ENCODE data around the gene GOLGA7B. TPM values are rescaled to one million over a fixed set of nuclear protein-coding genes. Genes with fewer than 3 reads are reported as not detected.
"Not testable (repeated sequence)": the region's sequence is repeated elsewhere in the genome, so short reads cannot be mapped to it uniquely, and the experiment has no call there.

GOLGA7B gene
- total RNA-seq, 1 donor from 2014 or later: 2.7 TPM

- Histone ChIP-seq H3K27me3 (ENCODE audit: control insufficient read depth, insufficient read depth, low read length) (peaks cover 3% of the 10 kb centered on the region), H3K4me3 (ENCODE audit: low read depth, low read length) (no peak overlapping the region), H3K36me3 (ENCODE audit: control insufficient read depth, insufficient read depth, low read length) (no peaks in the 10 kb centered on the region)
- TF ChIP-seq CTCF (IDR thresholded peaks at IDR 0.05; ENCODE audit: insufficient read depth, low read length, poor library complexity, severe bottlenecking): no peak
- DNase-seq (ENCODE audit: low read depth): no peak
Observed at GRCh38 chr10:97831259-97831658, 18.4 kb upstream of the GOLGA7B start.

- Histone ChIP-seq H3K36me3 (ENCODE audit: control insufficient read depth, insufficient read depth, low read length) (no peaks in the 10 kb centered on the region), H3K27me3 (ENCODE audit: control insufficient read depth, insufficient read depth, low read length) (peaks cover 3% of the 10 kb centered on the region), H3K4me3 (ENCODE audit: low read depth, low read length) (no peak overlapping the region)
- TF ChIP-seq CTCF (IDR thresholded peaks at IDR 0.05; ENCODE audit: insufficient read depth, low read length, poor library complexity, severe bottlenecking): no peak
- DNase-seq (ENCODE audit: low read depth): no peak
Observed at GRCh38 chr10:97836446-97836845, 13.2 kb upstream of the GOLGA7B start.

- no peak for TF ChIP-seq CTCF (IDR thresholded peaks at IDR 0.05; ENCODE audit: insufficient read depth, low read length, poor library complexity, severe bottlenecking)
- DNase-seq (ENCODE audit: low read depth): no peak
- H3K36me3 ChIP-seq (ENCODE audit: control insufficient read depth, insufficient read depth, low read length): no peaks in the 10 kb centered on the region
Observed at GRCh38 chr10:97838091-97838490, 11.6 kb upstream of the GOLGA7B start.

GRCh38 chr10:97841166-97841565 is 8.5 kb upstream of the GOLGA7B start:
- not testable (repeated sequence) for H3K27me3 ChIP-seq (ENCODE audit: control insufficient read depth, insufficient read depth, low read length); DNase-seq (ENCODE audit: low read depth); H3K4me3 ChIP-seq (ENCODE audit: low read depth, low read length); H3K36me3 ChIP-seq (ENCODE audit: control insufficient read depth, insufficient read depth, low read length)

More at GRCh38 chr10:97838091-97838490, 11.6 kb upstream of the GOLGA7B start:
- Histone ChIP-seq H3K27me3 (ENCODE audit: control insufficient read depth, insufficient read depth, low read length) (no peaks in the 10 kb centered on the region), H3K4me3 (ENCODE audit: low read depth, low read length) (no peak overlapping the region)

- not testable (repeated sequence) for DNase-seq (ENCODE audit: low read depth); H3K27me3 ChIP-seq (ENCODE audit: control insufficient read depth, insufficient read depth, low read length); H3K4me3 ChIP-seq (ENCODE audit: low read depth, low read length); H3K36me3 ChIP-seq (ENCODE audit: control insufficient read depth, insufficient read depth, low read length)
Observed at GRCh38 chr10:97842114-97842513, 7.5 kb upstream of the GOLGA7B start.

- Histone ChIP-seq H3K4me3 (ENCODE audit: low read depth, low read length) (no peak overlapping the region), H3K36me3 (ENCODE audit: control insufficient read depth, insufficient read depth, low read length) (no peaks in the 10 kb centered on the region), H3K27me3 (ENCODE audit: control insufficient read depth, insufficient read depth, low read length) (no peaks in the 10 kb centered on the region)
- no peak for DNase-seq (ENCODE audit: low read depth)
- no peak for TF ChIP-seq CTCF (IDR thresholded peaks at IDR 0.05; ENCODE audit: insufficient read depth, low read length, poor library complexity, severe bottlenecking)
Observed at GRCh38 chr10:97842656-97843280, 6.9 kb upstream of the GOLGA7B start.

GRCh38 chr10:97843281-97843671 is 6.4 kb upstream of the GOLGA7B start:
- no peaks in the 10 kb centered on the region for H3K36me3 ChIP-seq (ENCODE audit: control insufficient read depth, insufficient read depth, low read length)
- no peaks in the 10 kb centered on the region for H3K27me3 ChIP-seq (ENCODE audit: control insufficient read depth, insufficient read depth, low read length)
- no peak for TF ChIP-seq CTCF (IDR thresholded peaks at IDR 0.05; ENCODE audit: insufficient read depth, low read length, poor library complexity, severe bottlenecking)
- no peak overlapping the region for H3K4me3 ChIP-seq (ENCODE audit: low read depth, low read length)
- DNase-seq (ENCODE audit: low read depth): no peak

- not testable (repeated sequence) for H3K27me3 ChIP-seq (ENCODE audit: control insufficient read depth, insufficient read depth, low read length); H3K36me3 ChIP-seq (ENCODE audit: control insufficient read depth, insufficient read depth, low read length); DNase-seq (ENCODE audit: low read depth)
Observed at GRCh38 chr10:97843972-97844371, 5.7 kb upstream of the GOLGA7B start.

More at GRCh38 chr10:97843972-97844371, 5.7 kb upstream of the GOLGA7B start:
- H3K4me3 ChIP-seq (ENCODE audit: low read depth, low read length): not testable (repeated sequence)
